Epidermal melanocyte (primary cell): ENCODE data around the gene PLCG1.

Experiments
- DNase-seq: peaks from one replicate; pipeline ENCODE4 v3.0.0; 2011; ENCODE audit warnings: low spot score; ENCODE audit not compliant: insufficient read length

PLCG1 gene

GRCh38 chr20:41166201-41167117 lies 29.1 kb downstream of the PLCG1 start:
- DNase-seq: no peak

GRCh38 chr20:41167118-41167470 lies 29.8 kb downstream of the PLCG1 start:
- no peak for DNase-seq

- no peak for DNase-seq
These were observed 30.3 kb downstream of the PLCG1 start for GRCh38 chr20:41167481-41168253.

GRCh38 chr20:41168281-41169161 lies 31.2 kb downstream of the PLCG1 start:
- DNase-seq: no peak

- DNase-seq: no peak
These were observed 31.9 kb downstream of the PLCG1 start for GRCh38 chr20:41169162-41169690.

- peak; percentile 2 for DNase-seq
These were observed 32.5 kb downstream of the PLCG1 start for GRCh38 chr20:41169791-41170351.

GRCh38 chr20:41170386-41171105 lies 33.2 kb downstream of the PLCG1 start:
- DNase-seq: peak; percentile 9

- DNase-seq: no peak
These were observed 34.5 kb downstream of the PLCG1 start for GRCh38 chr20:41171736-41172295.

GRCh38 chr20:41172296-41173140 lies 35.2 kb downstream of the PLCG1 start:
- DNase-seq: no peak

- DNase-seq: peak; percentile 90
These were observed 35.9 kb downstream of the PLCG1 start for GRCh38 chr20:41173161-41173721.

GRCh38 chr20:41173791-41174341 lies 36.5 kb downstream of the PLCG1 start:
- DNase-seq: no peak

GRCh38 chr20:41174373-41174772 lies 37.0 kb downstream of the PLCG1 start:
- DNase-seq: no peak

- peak; percentile 51 for DNase-seq
These were observed 37.4 kb downstream of the PLCG1 start for GRCh38 chr20:41174782-41175181.

- DNase-seq: no peak
These were observed 37.9 kb downstream of the PLCG1 start for GRCh38 chr20:41175201-41175651.

GRCh38 chr20:41175727-41176330 lies 38.5 kb downstream of the PLCG1 start:
- no peak for DNase-seq

- DNase-seq: no peak
These were observed 39.6 kb downstream of the PLCG1 start for GRCh38 chr20:41176711-41177552.

- DNase-seq: peak; percentile 75
These were observed 40.3 kb downstream of the PLCG1 start for GRCh38 chr20:41177636-41178035.
